ENCODE measurements around the gene MRPS18A.

MRPS18A gene

GRCh38 chr6:43715056-43715788, 27.6 kb upstream of the MRPS18A start:
- no peak overlapping the region for H3K4me3 ChIP-seq (ENCODE audit: low read depth, low read length)
- H3K9me3 ChIP-seq: no peaks in the 10 kb centered on the region
- no peaks in the 10 kb centered on the region for H3K27me3 ChIP-seq
- no peak for TF ChIP-seq CTCF (IDR thresholded peaks at IDR 0.05; ENCODE audit: low read depth, low read length)
- H3K4me1 ChIP-seq: peaks cover 6% of the 10 kb centered on the region
- no peaks in the 10 kb centered on the region for H3K36me3 ChIP-seq
- no peak for DNase-seq

- DNase-seq: no peak
- Histone ChIP-seq H3K4me3 (ENCODE audit: low read depth, low read length) (no peak overlapping the region), H3K4me1 (peaks cover 6% of the 10 kb centered on the region), H3K36me3 (no peaks in the 10 kb centered on the region), H3K27me3 (no peaks in the 10 kb centered on the region), H3K9me3 (no peaks in the 10 kb centered on the region)
- TF ChIP-seq CTCF (IDR thresholded peaks at IDR 0.05; ENCODE audit: low read depth, low read length): no peak
Measured at GRCh38 chr6:43714311-43715055, 26.9 kb upstream of the MRPS18A start.

GRCh38 chr6:43713643-43714310, 26.2 kb upstream of the MRPS18A start:
- H3K9me3 ChIP-seq: no peaks in the 10 kb centered on the region
- no peak overlapping the region for H3K4me3 ChIP-seq (ENCODE audit: low read depth, low read length)
- H3K4me1 ChIP-seq: peaks cover 6% of the 10 kb centered on the region
- DNase-seq: no peak
- no peak for TF ChIP-seq CTCF (IDR thresholded peaks at IDR 0.05; ENCODE audit: low read depth, low read length)
- H3K36me3 ChIP-seq: no peaks in the 10 kb centered on the region
- no peaks in the 10 kb centered on the region for H3K27me3 ChIP-seq

- TF ChIP-seq CTCF (IDR thresholded peaks at IDR 0.05; ENCODE audit: low read depth, low read length): no peak
- no peak for DNase-seq
- H3K27me3 ChIP-seq: no peaks in the 10 kb centered on the region
- no peaks in the 10 kb centered on the region for H3K4me1 ChIP-seq
- H3K4me3 ChIP-seq (ENCODE audit: low read depth, low read length): no peak overlapping the region
- no peaks in the 10 kb centered on the region for H3K36me3 ChIP-seq
- H3K9me3 ChIP-seq: no peaks in the 10 kb centered on the region
Measured at GRCh38 chr6:43712579-43712978, 25.0 kb upstream of the MRPS18A start.

GRCh38 chr6:43710576-43710975, 23.0 kb upstream of the MRPS18A start:
- no peak for TF ChIP-seq CTCF (IDR thresholded peaks at IDR 0.05; ENCODE audit: low read depth, low read length)
- Histone ChIP-seq H3K4me3 (ENCODE audit: low read depth, low read length) (no peak overlapping the region), H3K36me3 (no peaks in the 10 kb centered on the region), H3K9me3 (no peaks in the 10 kb centered on the region), H3K27me3 (no peaks in the 10 kb centered on the region), H3K4me1 (no peaks in the 10 kb centered on the region)
- no peak for DNase-seq
